Hepatocyte (in vitro differentiated cells): Measurements from ENCODE around the gene FCMR. TPM values are rescaled to one million over a fixed set of nuclear protein-coding genes. Genes with fewer than 3 reads are reported as not detected.

ENCODE experiments used
- DNase-seq: peaks from one replicate; pipeline ENCODE4 v3.0.0-alpha.2; 2016; ENCODE audit warnings: low spot score
- H2AFZ ChIP-seq: fragments of 200-600 bp; sonication (generic); 2 replicates; pipeline ENCODE4 v1.6.0; 2016; ENCODE audit warnings: antibody characterized with exemption, mild to moderate bottlenecking
- H3K27ac ChIP-seq: fragments of 200-600 bp; sonication (generic); 2 replicates; pipeline ENCODE4 v1.5.1; 2016; ENCODE audit warnings: mild to moderate bottlenecking
- H3K27me3 ChIP-seq: fragments of 200-600 bp; sonication (generic); 2 replicates; pipeline ENCODE4 v1.6.1; 2016
- H3K36me3 ChIP-seq: fragments of 200-600 bp; sonication (generic); replicated peaks from 2 replicates; pipeline ENCODE4 v1.5.1; 2016; ENCODE audit warnings: low read depth; ENCODE audit not compliant: insufficient read depth
- H3K4me1 ChIP-seq: fragments of 200-600 bp; sonication (generic); 2 replicates; pipeline ENCODE4 v1.5.1; 2016; ENCODE audit warnings: mild to moderate bottlenecking, moderate library complexity; ENCODE audit not compliant: insufficient read depth
- H3K4me2 ChIP-seq: fragments of 200-600 bp; sonication (generic); 2 replicates; pipeline ENCODE4 v1.6.0; 2016
- H3K4me3 ChIP-seq: fragments of 200-600 bp; sonication (generic); 2 replicates; pipeline ENCODE4 v1.5.1; 2016; ENCODE audit warnings: mild to moderate bottlenecking
- H3K79me2 ChIP-seq: fragments of 200-600 bp; sonication (generic); 2 replicates; pipeline ENCODE4 v1.6.0; 2017; ENCODE audit warnings: mild to moderate bottlenecking
- H3K9me2 ChIP-seq: fragments of 200-600 bp; sonication (generic); replicated peaks from 2 replicates; pipeline ENCODE4 v1.6.0; 2017; ENCODE audit warnings: mild to moderate bottlenecking; ENCODE audit not compliant: insufficient read depth
- H3K9me3 ChIP-seq: fragments of 200-600 bp; sonication (generic); 2 replicates; pipeline ENCODE4 v1.5.1; 2016; ENCODE audit warnings: low read depth, mild to moderate bottlenecking
- H4K20me1 ChIP-seq: fragments of 200-600 bp; sonication (generic); 2 replicates; pipeline ENCODE4 v1.6.0; 2016; ENCODE audit warnings: mild to moderate bottlenecking; ENCODE audit not compliant: insufficient read depth, poor library complexity, severe bottlenecking
- CTCF ChIP-seq: fragments of 200-600 bp; sonication (generic); IDR thresholded peaks from 2 replicates; pipeline ENCODE4 v1.5.1; 2016; ENCODE audit warnings: antibody characterized with exemption, mild to moderate bottlenecking; ENCODE audit not compliant: poor library complexity
- EZH2 ChIP-seq: fragments of 200-600 bp; sonication (generic); IDR thresholded peaks from 2 replicates; pipeline ENCODE4 v1.6.1; 2016; ENCODE audit warnings: antibody characterized with exemption, mild to moderate bottlenecking, borderline replicate concordance
- EZH2phosphoT487 ChIP-seq: fragments of 200-600 bp; sonication (generic); IDR thresholded peaks from one replicate; pipeline ENCODE4 v1.6.1; 2018; ENCODE audit warnings: antibody characterized with exemption, mild to moderate bottlenecking, low read depth, moderate library complexity; ENCODE audit not compliant: unreplicated experiment, severe bottlenecking
- WGBS: methylation state at CpG from one replicate; pipeline ENCODE4 v1.1.6; 2016; ENCODE audit warnings: low lambda C conversion rate; ENCODE audit errors: missing lambda C conversion rate; 5-methylcytosine and 5-hydroxymethylcytosine counted together
- polyA plus RNA-seq: library from polyadenylated mRNA; unstranded; fragments of >200 nt; fragmentation: Nextera tagmentation; extraction: Ambion mirVana; gene quantifications from 2 replicates; pipeline ENCODE4 v1.2.1, GENCODE V29; 2016
- total RNA-seq: library from RNA; depleted of rRNA; stranded (reverse); fragments of >200 nt; gene quantifications from 2 replicates; pipeline ENCODE4 v1.2.3, GENCODE V29; 2014

FCMR gene
- total and polyA plus RNA-seq, 2 experiments from 2014 or later: 0.71 to 0.97 TPM

- Histone ChIP-seq H2AFZ (no peak overlapping the region), H4K20me1 (no peaks in the 10 kb centered on the region), H3K4me3 (no peak overlapping the region), H3K4me1 (no peaks in the 10 kb centered on the region), H3K36me3 (no peaks in the 10 kb centered on the region), H3K79me2 (no peaks in the 10 kb centered on the region), H3K9me3 (peaks cover 5% of the 10 kb centered on the region), H3K4me2 (no peak overlapping the region), H3K27me3 (peaks cover 9% of the 10 kb centered on the region), H3K27ac (no peak overlapping the region), H3K9me2 (no peaks in the 10 kb centered on the region)
- TF ChIP-seq CTCF (no peak), EZH2 (no peak), EZH2phosphoT487 (no peak)
- no peak for DNase-seq
- 97% methylated on average over 1 of the region's 1 CpG for WGBS
Observed at GRCh38 chr1:206883160-206883559, 38.6 kb downstream of the FCMR start.

- no peaks in the 10 kb centered on the region for H3K9me2 ChIP-seq
- DNase-seq: no peak
- no peak overlapping the region for H2AFZ ChIP-seq
- H3K9me3 ChIP-seq: peaks cover 7% of the 10 kb centered on the region
- 69% methylated on average over 3 of the region's 3 CpGs for WGBS
- no peaks in the 10 kb centered on the region for H3K4me1 ChIP-seq
- TF ChIP-seq EZH2phosphoT487 (no peak), CTCF (no peak), EZH2 (no peak)
- no peak overlapping the region for H3K4me2 ChIP-seq
- no peaks in the 10 kb centered on the region for H4K20me1 ChIP-seq
- H3K36me3 ChIP-seq: no peaks in the 10 kb centered on the region
- no peaks in the 10 kb centered on the region for H3K79me2 ChIP-seq
- no peak overlapping the region for H3K4me3 ChIP-seq
- peaks cover 6% of the 10 kb centered on the region for H3K27me3 ChIP-seq
- no peak overlapping the region for H3K27ac ChIP-seq
Observed at GRCh38 chr1:206882555-206882954, 39.2 kb downstream of the FCMR start.

- H3K27me3 ChIP-seq: no peaks in the 10 kb centered on the region
- no peaks in the 10 kb centered on the region for H3K36me3 ChIP-seq
- no peaks in the 10 kb centered on the region for H4K20me1 ChIP-seq
- 75% methylated on average over 3 of the region's 3 CpGs for WGBS
- no peak overlapping the region for H3K27ac ChIP-seq
- no peak for TF ChIP-seq EZH2phosphoT487
- TF ChIP-seq EZH2: no peak
- TF ChIP-seq CTCF: no peak
- no peak overlapping the region for H3K4me2 ChIP-seq
- H3K9me3 ChIP-seq: peaks cover 7% of the 10 kb centered on the region
- no peak overlapping the region for H2AFZ ChIP-seq
- no peaks in the 10 kb centered on the region for H3K4me1 ChIP-seq
- DNase-seq: no peak
- no peaks in the 10 kb centered on the region for H3K9me2 ChIP-seq
- no peaks in the 10 kb centered on the region for H3K79me2 ChIP-seq
- H3K4me3 ChIP-seq: no peak overlapping the region
Observed at GRCh38 chr1:206880314-206880713, 41.4 kb downstream of the FCMR start.

GRCh38 chr1:206878456-206878855 is 43.3 kb downstream of the FCMR start:
- H3K79me2 ChIP-seq: no peaks in the 10 kb centered on the region
- H3K27ac ChIP-seq: no peak overlapping the region
- H3K27me3 ChIP-seq: no peaks in the 10 kb centered on the region
- peaks cover 7% of the 10 kb centered on the region for H3K9me3 ChIP-seq
- no peak overlapping the region for H3K4me3 ChIP-seq
- no peaks in the 10 kb centered on the region for H4K20me1 ChIP-seq
- no peak overlapping the region for H2AFZ ChIP-seq
- H3K36me3 ChIP-seq: no peaks in the 10 kb centered on the region
- no peak overlapping the region for H3K4me2 ChIP-seq
- no peak for TF ChIP-seq EZH2phosphoT487
- TF ChIP-seq CTCF: no peak
- no peak for TF ChIP-seq EZH2
- no peaks in the 10 kb centered on the region for H3K9me2 ChIP-seq
- no peak for DNase-seq
- H3K4me1 ChIP-seq: no peaks in the 10 kb centered on the region
